ENCODE results near the gene PLA2G2F.

The PLA2G2F gene

GRCh38 chr1:20138961-20139550 lies at the start of gene PLA2G2F:
PLA2G2F (plus strand) TSS chr1:20139323; CDS start chr1:20139428, 105 bp downstream.
- no peak for DNase-seq (ENCODE audit: low read depth)

DNA sequence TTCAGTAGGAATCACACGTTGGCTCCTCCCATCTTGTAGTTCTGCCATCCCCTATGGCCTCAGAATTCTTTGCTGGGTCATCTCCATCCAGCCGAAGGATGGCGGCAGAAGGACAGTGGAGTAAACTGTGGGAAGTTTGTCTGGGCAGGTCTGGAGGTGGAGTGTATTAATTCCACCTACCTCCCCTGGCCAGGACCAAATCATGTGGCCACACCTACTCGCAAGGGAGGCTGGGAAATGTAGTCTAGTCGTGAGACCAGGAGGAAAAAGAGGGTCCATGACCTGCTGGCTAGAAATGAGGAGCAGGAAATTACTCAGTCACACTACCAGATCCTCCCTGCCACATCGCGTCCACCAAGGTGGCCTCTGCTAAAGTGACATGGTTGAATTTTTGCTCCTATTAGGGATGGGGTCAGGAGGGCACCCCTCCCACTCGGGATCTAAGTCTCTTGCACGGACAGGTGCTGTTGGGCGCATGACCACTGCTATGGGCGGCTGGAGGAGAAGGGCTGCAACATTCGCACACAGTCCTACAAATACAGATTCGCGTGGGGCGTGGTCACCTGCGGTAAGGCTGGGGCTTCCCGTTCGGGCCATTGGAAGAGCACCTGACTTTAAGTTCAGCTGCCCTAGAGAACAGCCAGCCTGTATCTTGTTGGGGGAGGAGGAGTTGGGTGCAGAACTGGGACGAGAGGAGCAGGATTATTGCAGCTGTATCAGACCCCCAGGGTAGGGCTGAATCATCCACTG lies 49.6 kb upstream of the PLA2G2F start:
- no peak for DNase-seq (ENCODE audit: low read depth)

- no peak for DNase-seq (ENCODE audit: low read depth)
These were observed 49.0 kb upstream of the PLA2G2F start for GRCh38 chr1:20090119-20090518.

DNA sequence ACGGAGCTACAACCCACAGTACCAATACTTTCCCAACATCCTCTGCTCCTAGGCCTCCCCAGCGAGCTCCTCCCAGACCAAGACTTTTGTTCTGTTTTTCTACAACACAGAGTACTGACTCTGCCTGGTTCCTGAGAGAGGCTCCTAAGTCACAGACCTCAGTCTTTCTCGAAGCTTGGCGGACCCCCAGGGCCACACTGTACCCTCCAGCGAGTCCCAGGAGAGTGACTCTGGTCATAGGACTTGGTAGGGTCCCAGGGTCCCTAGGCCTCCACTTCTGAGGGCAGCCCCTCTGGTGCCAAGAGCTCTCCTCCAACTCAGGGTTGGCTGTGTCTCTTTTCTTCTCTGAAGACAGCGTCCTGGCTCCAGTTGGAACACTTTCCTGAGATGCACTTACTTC lies 48.5 kb upstream of the PLA2G2F start:
- no peak for DNase-seq (ENCODE audit: low read depth)

DNA sequence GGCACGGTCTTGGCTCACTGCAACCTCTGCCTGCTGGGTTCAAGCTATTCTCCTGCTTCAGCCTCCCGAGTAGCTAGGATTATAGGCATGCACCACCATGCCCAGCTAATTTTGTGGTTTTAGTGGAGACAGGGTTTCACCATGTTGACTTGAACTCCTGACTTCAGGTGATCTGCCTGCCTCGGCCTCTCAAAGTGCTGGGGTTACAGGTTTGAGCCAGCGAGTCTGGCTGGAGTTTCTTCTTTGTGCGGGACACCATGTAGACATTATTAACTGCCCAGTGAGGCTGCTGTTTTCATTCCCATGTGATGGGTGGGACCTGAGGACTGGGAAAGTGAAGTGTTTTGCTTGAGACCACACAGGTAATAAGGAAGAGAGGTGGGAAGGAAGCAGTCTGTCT lies 45.8 kb upstream of the PLA2G2F start:
- no peak for DNase-seq (ENCODE audit: low read depth)

DNA sequence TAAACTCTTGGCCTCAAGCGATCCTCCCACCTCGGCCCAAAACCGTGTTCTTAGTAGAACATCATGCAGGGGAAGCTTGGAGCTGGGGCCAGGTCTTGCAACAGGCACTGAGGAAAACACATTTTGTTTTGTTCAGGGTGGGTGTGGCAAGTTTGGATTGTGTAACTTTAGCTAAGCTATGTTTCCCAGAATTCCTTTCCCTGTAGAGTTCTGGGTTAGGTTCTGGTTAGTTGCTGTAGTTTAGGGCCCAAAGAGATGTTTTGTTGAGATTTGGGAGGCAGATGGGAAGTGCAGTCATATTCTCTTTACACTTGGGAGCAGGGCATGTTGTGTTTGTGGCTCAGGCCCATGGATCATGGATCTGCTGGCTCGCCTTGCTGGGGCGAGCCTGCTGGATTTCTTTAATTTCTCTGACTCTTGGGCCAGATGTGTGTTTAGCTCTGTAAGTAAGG lies 45.2 kb upstream of the PLA2G2F start:
- DNase-seq (ENCODE audit: low read depth): peak; percentile 9

DNA sequence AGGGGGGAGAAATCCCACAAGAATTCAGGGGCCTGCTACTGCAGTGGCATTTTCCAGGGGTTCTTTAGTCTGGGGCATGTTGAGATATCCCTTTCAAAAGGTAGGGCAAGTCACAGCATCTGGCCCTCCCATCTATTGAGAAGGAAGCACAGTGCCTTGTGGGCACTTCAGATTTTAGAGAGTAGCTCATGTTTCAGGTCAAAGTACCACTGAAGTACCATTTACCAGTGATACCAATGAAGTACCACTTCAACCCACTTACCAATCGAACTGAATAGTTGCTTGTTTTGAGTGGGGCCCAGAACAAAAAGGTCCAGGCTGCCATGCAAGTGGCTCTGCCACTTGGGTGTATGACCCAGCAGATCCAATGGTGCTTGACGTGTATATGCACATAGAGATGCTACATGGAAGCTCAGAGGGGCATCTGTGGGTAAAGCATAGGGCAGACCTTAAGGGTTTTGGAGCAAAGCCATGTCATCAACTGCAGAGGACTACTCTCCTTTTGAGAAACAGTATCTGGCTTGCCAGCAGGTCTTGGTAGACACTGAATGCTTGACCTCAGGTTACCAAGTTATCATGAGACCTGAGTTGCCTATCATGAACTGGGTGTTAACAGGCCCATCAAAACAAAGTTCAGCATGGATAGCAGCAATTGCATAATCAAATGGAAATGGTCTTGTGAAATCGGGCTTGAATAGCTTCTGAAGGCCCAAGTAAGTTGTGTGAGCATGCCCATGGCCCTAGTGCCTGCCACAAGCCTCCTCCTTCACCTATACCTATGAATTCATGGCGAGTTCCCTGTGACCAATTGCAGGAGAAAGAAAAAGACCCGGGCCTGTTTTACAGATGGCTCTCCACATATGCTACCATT lies 43.3 kb upstream of the PLA2G2F start:
- no peak for DNase-seq (ENCODE audit: low read depth)

- DNase-seq (ENCODE audit: low read depth): no peak
These were observed 42.2 kb upstream of the PLA2G2F start for GRCh38 chr1:20096840-20097447.

DNA sequence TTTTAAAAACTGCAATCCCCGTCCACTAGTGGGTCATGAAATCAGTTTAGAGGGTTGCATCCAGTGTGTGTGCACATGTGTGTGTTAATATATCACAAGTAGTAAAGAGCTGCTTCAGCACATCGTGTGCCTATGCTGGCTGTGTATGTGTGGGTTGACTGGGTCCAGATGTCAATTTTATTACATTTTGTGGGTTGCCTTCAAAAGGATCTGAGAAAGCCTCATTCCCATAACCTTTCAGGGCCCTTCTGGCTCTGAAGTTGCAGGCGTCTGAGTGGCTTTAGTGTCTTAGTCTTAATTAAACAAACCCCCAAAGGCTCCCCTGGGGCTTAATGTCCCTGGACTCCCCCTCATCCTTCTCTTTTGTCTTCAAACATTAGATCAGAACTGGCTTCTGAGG lies 39.6 kb upstream of the PLA2G2F start:
- no peak for DNase-seq (ENCODE audit: low read depth)

DNA sequence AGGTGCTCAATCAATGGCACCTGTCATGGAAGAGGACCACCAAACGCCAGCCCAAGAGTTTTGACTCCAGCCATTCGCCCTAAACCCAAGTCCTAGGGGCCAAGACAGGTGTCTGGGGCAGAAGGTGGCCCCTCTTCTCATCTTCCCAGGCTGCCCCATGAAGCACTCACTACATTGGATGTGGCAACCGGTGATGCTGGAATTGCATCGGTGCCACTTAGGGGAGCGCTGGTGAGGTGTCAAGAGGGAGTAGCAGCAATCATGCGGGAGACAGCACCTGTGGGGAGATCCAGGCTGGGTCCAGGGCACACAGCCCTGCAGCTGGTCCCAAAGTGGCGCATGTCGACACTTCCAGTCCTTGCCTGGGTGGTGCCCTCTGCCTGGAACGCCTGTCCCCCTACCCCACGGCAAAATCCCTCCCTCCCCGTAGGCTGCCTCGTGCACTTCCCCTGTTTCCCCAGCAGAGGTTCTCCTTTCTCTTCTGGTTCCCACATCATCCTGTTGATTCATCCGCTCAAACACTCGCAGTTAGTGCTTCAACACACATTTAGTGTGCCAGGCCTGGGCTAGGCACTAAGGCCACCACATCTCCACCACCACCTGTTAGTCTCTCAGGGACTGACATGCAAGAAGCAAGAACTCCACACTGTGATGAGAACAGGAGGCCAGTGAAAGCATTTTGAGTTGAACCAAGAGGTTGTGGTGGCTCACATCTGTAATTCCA lies 38.3 kb upstream of the PLA2G2F start:
- DNase-seq (ENCODE audit: low read depth): peak; percentile 28

DNA sequence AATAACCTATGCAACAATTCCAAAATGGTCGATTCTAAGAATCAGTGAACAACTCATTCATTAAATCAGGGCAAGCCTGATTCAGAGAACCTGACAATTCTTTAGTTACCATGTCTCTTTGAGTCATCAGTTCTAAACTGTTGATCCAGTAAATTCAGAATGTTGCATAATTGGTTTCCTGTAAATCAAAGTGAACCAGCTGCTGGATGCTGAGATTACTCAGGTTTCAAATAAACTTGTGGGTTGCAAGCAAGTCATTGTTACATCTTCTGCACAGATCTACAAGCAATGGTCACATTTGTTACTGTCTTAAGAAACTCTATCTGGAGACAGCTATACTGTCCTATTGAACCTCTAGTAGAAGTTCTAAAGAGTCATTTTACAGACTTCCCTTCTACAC lies 36.2 kb upstream of the PLA2G2F start:
- peak; percentile 47 for DNase-seq (ENCODE audit: low read depth)

GRCh38 chr1:20105856-20106255 lies 33.3 kb upstream of the PLA2G2F start:
- no peak for DNase-seq (ENCODE audit: low read depth)

GRCh38 chr1:20107351-20107750 lies 31.8 kb upstream of the PLA2G2F start:
- DNase-seq (ENCODE audit: low read depth): no peak

GRCh38 chr1:20107796-20108195 lies 31.3 kb upstream of the PLA2G2F start:
- no peak for DNase-seq (ENCODE audit: low read depth)

- DNase-seq (ENCODE audit: low read depth): no peak
These were observed 30.6 kb upstream of the PLA2G2F start for GRCh38 chr1:20108366-20109123.

GRCh38 chr1:20109223-20109856 lies 29.8 kb upstream of the PLA2G2F start:
- DNase-seq (ENCODE audit: low read depth): no peak

GRCh38 chr1:20110679-20111078 lies 28.4 kb upstream of the PLA2G2F start:
- no peak for DNase-seq (ENCODE audit: low read depth)

GRCh38 chr1:20111452-20111851 lies 27.7 kb upstream of the PLA2G2F start:
- no peak for DNase-seq (ENCODE audit: low read depth)

DNA sequence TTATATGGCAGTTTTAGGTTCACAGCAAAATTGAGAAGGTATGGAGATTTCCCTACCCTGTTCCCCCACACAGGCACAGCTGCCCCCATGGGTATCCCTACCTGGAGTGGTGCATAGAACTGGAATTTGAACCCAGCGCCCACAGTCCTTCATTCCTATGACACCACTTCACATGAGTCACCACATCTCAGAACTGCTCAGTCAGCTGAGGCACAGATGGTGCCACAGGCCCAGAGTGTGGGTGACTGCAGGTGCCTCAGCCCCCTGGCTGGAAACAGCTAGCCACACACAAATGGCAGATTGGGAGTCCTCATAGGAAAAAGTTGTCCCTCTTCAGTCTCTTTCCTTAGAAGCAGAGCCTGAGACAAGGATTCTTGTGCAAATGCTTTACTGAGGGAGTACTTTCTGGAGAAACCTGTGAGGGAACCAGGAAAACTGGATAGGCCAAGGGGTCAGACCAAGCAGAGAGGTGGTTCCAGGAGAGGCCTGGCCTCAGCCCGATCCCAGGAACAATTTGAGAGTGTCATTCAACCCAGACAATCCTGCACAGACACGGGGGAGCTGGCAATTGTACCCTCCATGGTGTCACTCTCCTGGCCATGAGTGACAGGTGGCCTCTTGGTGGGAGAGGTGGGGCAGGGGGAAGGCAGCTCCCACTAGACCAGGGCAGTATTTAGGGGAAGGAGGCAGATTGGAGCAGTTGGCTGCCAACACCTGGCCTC lies 26.7 kb upstream of the PLA2G2F start:
- DNase-seq (ENCODE audit: low read depth): no peak

Data from fibroblast of gingiva (primary cell).